Stomach (tissue), 9 donors: Measurements from ENCODE around the gene CCDC13. TPM values are rescaled to one million over a fixed set of nuclear protein-coding genes. Genes with fewer than 3 reads are reported as not detected.

Experiments
- DNase-seq, 2 donors: peaks; one replicate each; pipeline versions ENCODE4 v3.0.0 to v3.0.0-alpha.2; 2013 to 2019
- H3K27ac ChIP-seq, 5 donors: fragments of 200-600 bp in 4 of 5; sonication (generic) in 4 of 5; one replicate each; pipeline ENCODE4 v1.5.1; 2013 to 2019; ENCODE audit warnings: mild to moderate bottlenecking in 1 of 5, moderate library complexity in 1 of 5
- H3K27me3 ChIP-seq, 3 donors: fragments of 200-600 bp; sonication (generic); one replicate each; pipeline ENCODE4 v1.5.1; 2017 to 2019; ENCODE audit warnings: mixed run types in 1 of 3
- H3K36me3 ChIP-seq, 4 donors: fragments of 200-600 bp; sonication (generic); 1 replicate in 3 of 4; 2 replicates in 1 of 4; pipeline ENCODE4 v1.5.1; 2016 to 2019
- H3K4me1 ChIP-seq, 4 donors: fragments of 200-600 bp; sonication (generic); one replicate each; pipeline ENCODE4 v1.5.1; 2016 to 2019
- H3K4me3 ChIP-seq, 4 donors: fragments of 200-600 bp; sonication (generic) in 3 of 4; one replicate each; pipeline ENCODE4 v1.5.1; 2016 to 2019; ENCODE audit warnings: mild to moderate bottlenecking in 1 of 4
- H3K9me3 ChIP-seq, 4 donors: fragments of 200-600 bp; sonication (generic); one replicate each; pipeline ENCODE4 v1.5.1; 2016 to 2019
- EP300 ChIP-seq: sonication (generic); formaldehyde crosslinking; IDR thresholded peaks from one replicate; pipeline ENCODE4 v1.6.1; 2017; ENCODE audit warnings: antibody characterized with exemption
- POLR2A ChIP-seq, 4 donors: fragments of 450-650 bp; IDR thresholded peaks; one replicate each; pipeline ENCODE4 v1.6.1; 2016; ENCODE audit warnings: antibody characterized with exemption in 4 of 4, control low read depth in 2 of 4, mild to moderate bottlenecking in 1 of 4, moderate library complexity in 1 of 4
- POLR2AphosphoS5 ChIP-seq, 3 donors: sonication (generic); formaldehyde crosslinking; IDR thresholded peaks; one replicate each; pipeline ENCODE4 v1.6.1; 2016; ENCODE audit warnings: antibody characterized with exemption in 3 of 3
- WGBS, 5 donors: extraction: QIAGEN DNeasy Blood & Tissue Kit in 3 of 5; methylation state at CpG; one replicate each; pipeline versions ENCODE4 v1.1.5 to v1.1.7; 2013 to 2018; 5-methylcytosine and 5-hydroxymethylcytosine counted together
- intact Hi-C: fragments of 100-400 bp; cut with DNase I; formaldehyde crosslinking; loops from one replicate; pipeline ENCODE4 v1.15.1; 2023; ENCODE audit warnings: low total_unique reads
- polyA plus RNA-seq, 3 donors: library from polyadenylated mRNA; stranded (reverse); fragments of 200-250 nt; gene quantifications; one replicate each; pipeline ENCODE4 v1.2.3, GENCODE V29; 2013
- total RNA-seq, 5 donors: library from RNA; depleted of rRNA; stranded (reverse); fragments of >200 nt; gene quantifications; one replicate each; pipeline versions ENCODE4 v1.1.0 to v1.2.3, GENCODE V29; 2014 to 2016
- TF ChIP-seq, protein P1 (sequence below), 7 experiments: fragments of 450-650 bp in 4 of 7; fragments of 200-600 bp in 3 of 7; sonication (generic) in 3 of 7; IDR thresholded peaks; one replicate each; pipeline ENCODE4 v1.5.1; 2016 to 2019; ENCODE audit warnings: antibody characterized with exemption in 7 of 7, control low read depth in 2 of 7, mild to moderate bottlenecking in 1 of 7
- donor health status: healthy with polysubstance abuse.
- donor health status: Bipolar disorder and iron deficiency.
- donor health status: healthy.

Gene CCDC13
- total and polyA plus RNA-seq, 8 donors: 0.44 to 31.7 (median 2.2) TPM; not detected in 1

GRCh38 chr3:42741796-42742195 lies 31.3 kb downstream of the CCDC13 start:
- H3K4me3 ChIP-seq: no peak overlapping the region
- no peak for DNase-seq
- WGBS, 5 donors: 85 to 94% (median 89%) methylated on average over 3 of the region's 3 CpGs
- TF ChIP-seq, protein P1, sequence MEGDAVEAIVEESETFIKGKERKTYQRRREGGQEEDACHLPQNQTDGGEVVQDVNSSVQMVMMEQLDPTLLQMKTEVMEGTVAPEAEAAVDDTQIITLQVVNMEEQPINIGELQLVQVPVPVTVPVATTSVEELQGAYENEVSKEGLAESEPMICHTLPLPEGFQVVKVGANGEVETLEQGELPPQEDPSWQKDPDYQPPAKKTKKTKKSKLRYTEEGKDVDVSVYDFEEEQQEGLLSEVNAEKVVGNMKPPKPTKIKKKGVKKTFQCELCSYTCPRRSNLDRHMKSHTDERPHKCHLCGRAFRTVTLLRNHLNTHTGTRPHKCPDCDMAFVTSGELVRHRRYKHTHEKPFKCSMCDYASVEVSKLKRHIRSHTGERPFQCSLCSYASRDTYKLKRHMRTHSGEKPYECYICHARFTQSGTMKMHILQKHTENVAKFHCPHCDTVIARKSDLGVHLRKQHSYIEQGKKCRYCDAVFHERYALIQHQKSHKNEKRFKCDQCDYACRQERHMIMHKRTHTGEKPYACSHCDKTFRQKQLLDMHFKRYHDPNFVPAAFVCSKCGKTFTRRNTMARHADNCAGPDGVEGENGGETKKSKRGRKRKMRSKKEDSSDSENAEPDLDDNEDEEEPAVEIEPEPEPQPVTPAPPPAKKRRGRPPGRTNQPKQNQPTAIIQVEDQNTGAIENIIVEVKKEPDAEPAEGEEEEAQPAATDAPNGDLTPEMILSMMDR (IDR thresholded peaks at IDR 0.05): no peak
- TF ChIP-seq POLR2A (IDR thresholded peaks at IDR 0.05) (no peak), POLR2AphosphoS5 (IDR thresholded peaks at IDR 0.05) (no peak), EP300 (no peak)
- intact Hi-C loops: loop anchor here (10.0 kb wide), 1 partner anchor 87 kb away; the partner anchor contains the start of gene ZBTB47
- H3K4me1 ChIP-seq: peaks cover 10 to 28% (median 23%) of the 10 kb centered on the region in 4 donors
- H3K27me3 ChIP-seq: no peaks in the 10 kb centered on the region
- H3K36me3 ChIP-seq: no peaks in the 10 kb centered on the region
- no peaks in the 10 kb centered on the region for H3K9me3 ChIP-seq
- H3K27ac ChIP-seq: no peak overlapping the region

GRCh38 chr3:42739401-42740158 lies 33.5 kb downstream of the CCDC13 start:
- H3K4me1 ChIP-seq: peaks cover 0 to 7% (median 3%) of the 10 kb centered on the region in 4 donors
- WGBS, 5 donors: 85 to 94% (median 90%) methylated on average over 11 to 12 of the region's 12 CpGs
- H3K9me3 ChIP-seq: no peaks in the 10 kb centered on the region
- H3K4me3 ChIP-seq: no peak overlapping the region
- intact Hi-C loops: loop anchor here (10.0 kb wide), 1 partner anchor 85 kb away; the partner anchor contains the start of gene ZBTB47
- no peak for DNase-seq
- H3K27ac ChIP-seq: peak overlapping the region in 1 of 5 donors; percentile 8
- TF ChIP-seq, protein P1 (IDR thresholded peaks at IDR 0.05): no peak
- no peak for TF ChIP-seq POLR2AphosphoS5 (IDR thresholded peaks at IDR 0.05)
- TF ChIP-seq POLR2A (IDR thresholded peaks at IDR 0.05): no peak
- no peak for TF ChIP-seq EP300
- H3K27me3 ChIP-seq: no peaks in the 10 kb centered on the region
- H3K36me3 ChIP-seq: no peaks in the 10 kb centered on the region

- TF ChIP-seq, protein P1 (IDR thresholded peaks at IDR 0.05): no peak
- TF ChIP-seq EP300 (no peak), POLR2A (IDR thresholded peaks at IDR 0.05) (no peak), POLR2AphosphoS5 (IDR thresholded peaks at IDR 0.05) (no peak)
- DNase-seq: no peak
- Histone ChIP-seq H3K27me3 (no peaks in the 10 kb centered on the region), H3K9me3 (no peaks in the 10 kb centered on the region), H3K36me3 (no peaks in the 10 kb centered on the region), H3K4me3 (no peak overlapping the region), H3K27ac (no peak overlapping the region), H3K4me1 (no peaks in the 10 kb centered on the region)
- intact Hi-C loops: no loop called here
- 88 to 96% (median 93%) methylated on average over 6 of the region's 6 CpGs for WGBS, 5 donors
Measured at GRCh38 chr3:42736531-42736930, 36.5 kb downstream of the CCDC13 start.

- Histone ChIP-seq H3K36me3 (no peaks in the 10 kb centered on the region), H3K4me3 (no peak overlapping the region), H3K27ac (no peak overlapping the region), H3K4me1 (no peaks in the 10 kb centered on the region), H3K9me3 (no peaks in the 10 kb centered on the region), H3K27me3 (no peaks in the 10 kb centered on the region)
- WGBS, 5 donors: 18 to 63% (median 32%) methylated on average over 1 of the region's 1 CpG
- intact Hi-C loops: no loop called here
- TF ChIP-seq EP300: no peak
- TF ChIP-seq POLR2A (IDR thresholded peaks at IDR 0.05): no peak
- no peak for TF ChIP-seq POLR2AphosphoS5 (IDR thresholded peaks at IDR 0.05)
- TF ChIP-seq, protein P1 (IDR thresholded peaks at IDR 0.05): no peak
- no peak for DNase-seq
Measured at GRCh38 chr3:42736081-42736480, 37.0 kb downstream of the CCDC13 start.
